Pancreas (tissue), 10 donors: ENCODE results near the gene AGO3. TPM values are rescaled to one million over a fixed set of nuclear protein-coding genes. Genes with fewer than 3 reads are reported as not detected.

Source experiments
- ATAC-seq, 4 donors: fragments of 200-7000 bp; cut with Tn5 transposase; one replicate each; pipeline versions ENCODE4 v1.8.0 to v1.9.1; 2020; ENCODE audit warnings: mild to moderate bottlenecking in 4 of 4, moderate library complexity in 4 of 4
- DNase-seq, 6 donors: peaks; one replicate each; pipeline ENCODE4 v3.0.0-alpha.2; 2020
- FAIRE-seq: peaks from 2 replicates; lab custom pipeline; 2012; peaks lifted over from hg19 to GRCh38; lab: Jason Lieb, UNC
- H3K27ac ChIP-seq, 4 donors: fragments of 200-600 bp; sonication (generic); 1 replicate in 3 of 4; 2 replicates in 1 of 4; pipeline versions ENCODE4 v1.5.0 to v1.8.0; 2020
- H3K27me3 ChIP-seq, 4 donors: fragments of 200-600 bp; one replicate each; pipeline ENCODE4 v1.8.0; 2021
- H3K36me3 ChIP-seq, 3 donors: fragments of 200-600 bp; sonication (generic) in 1 of 3; one replicate each; pipeline versions ENCODE4 v1.5.0 to v1.8.0; 2020 to 2021
- H3K4me1 ChIP-seq, 3 donors: fragments of 200-600 bp; one replicate each; pipeline ENCODE4 v1.8.0; 2021
- H3K4me3 ChIP-seq, 4 donors: fragments of 200-600 bp; sonication (generic) in 2 of 4; one replicate each; pipeline versions ENCODE4 v1.5.0 to v1.8.0; 2020 to 2021
- H3K9me3 ChIP-seq, 4 donors: fragments of 200-600 bp; one replicate each; pipeline ENCODE4 v1.8.0; 2021
- WGBS, 2 donors: extraction: QIAGEN DNeasy Blood & Tissue Kit; methylation state at CpG; one replicate each; pipeline ENCODE4 v1.1.7; 2013; 5-methylcytosine and 5-hydroxymethylcytosine counted together
- intact Hi-C, 3 donors: fragments of 100-400 bp; cut with DNase I; formaldehyde crosslinking; loops; one replicate each; pipeline versions ENCODE4 v1.11.1 to v1.14.2; 2022
- polyA plus RNA-seq, 2 donors: library from polyadenylated mRNA; stranded (reverse); fragments of 200-250 nt; gene quantifications; one replicate each; pipeline ENCODE4 v1.2.3, GENCODE V29; 2013
- total RNA-seq, 6 donors: library from RNA; stranded (reverse); fragmentation: NEBNext Ultra II Directional in 4 of 6; extraction: Animal tissue kit (Norgen Biotek cat#: 25700) in 4 of 6; gene quantifications; one replicate each; pipeline versions ENCODE4 v1.2.1 to v1.2.4, GENCODE V29; 2021 to 2023
- TF ChIP-seq, protein P1 (sequence below), 4 donors: fragments of 200-600 bp; sonication (generic) in 3 of 4; IDR thresholded peaks; one replicate each; pipeline versions ENCODE4 v1.5.0 to v1.8.0; 2021; ENCODE audit warnings: antibody characterized with exemption in 4 of 4
- donor health status: healthy with polysubstance abuse.
- donor health status: DM: no; HTN: no; CAD: no; lungs with moderate emphysema.
- donor health status: DM: no; HTN: no; CAD: no.
- donor health status: control.
- donor health status: control.
- donor health status: Bipolar disorder and iron deficiency.
- donor health status: DM: yes; HTN: yes; CAD: no.
- donor health status: DM: no; HTN: no; CAD: no.
- donor health status: DM: no; HTN: no; CAD: no.
- donor health status: DM: yes; HTN: yes; CAD: no.

AGO3 gene
- total and polyA plus RNA-seq, 8 donors = 2.2 to 16.6 (median 9.5) TPM

DNA sequence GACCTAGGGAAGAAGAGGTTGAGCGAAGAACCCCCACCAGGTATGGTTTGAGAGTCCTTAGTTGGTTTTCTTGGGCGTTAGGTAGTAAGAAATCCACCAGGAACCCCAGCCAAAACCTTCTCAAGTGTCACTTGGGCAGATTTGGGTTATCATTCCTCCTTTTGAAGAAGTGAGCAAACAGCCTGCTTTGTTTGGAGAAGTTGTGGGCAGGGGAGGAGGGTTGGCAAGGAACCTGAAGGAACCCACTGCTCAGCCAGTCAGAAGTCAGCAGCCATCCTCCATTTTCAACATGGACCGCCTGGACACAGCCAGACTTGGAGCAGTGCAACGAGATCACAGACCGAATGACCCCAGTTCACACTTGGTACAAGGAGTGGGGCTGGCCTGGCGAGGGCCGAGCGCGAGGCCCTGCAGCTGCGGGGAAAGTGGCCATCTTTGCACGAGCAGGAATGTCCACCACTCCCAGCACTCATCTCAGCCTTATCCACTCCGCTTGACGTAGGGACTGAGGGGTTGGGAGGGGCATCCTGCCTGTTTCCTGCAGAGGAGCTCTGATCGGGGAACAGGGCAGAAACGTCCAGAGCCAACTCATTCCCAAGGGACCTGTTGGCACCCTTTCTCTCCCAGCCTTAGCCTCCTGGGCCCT, 165.0 kb downstream of the AGO3 start:
- Histone ChIP-seq H3K4me1 (no peaks in the 10 kb centered on the region), H3K27me3 (no peaks in the 10 kb centered on the region), H3K27ac (no peak overlapping the region), H3K9me3 (no peaks in the 10 kb centered on the region), H3K36me3 (peaks cover 0 to 13% (median 6%) of the 10 kb centered on the region in 3 donors), H3K4me3 (no peak overlapping the region)
- intact Hi-C loops = loop anchor here in 2 of 3 donors (5.0 to 10.0 kb wide), 6 partner anchors 89 to 329 kb away; no protein-coding TSS in a partner anchor
- 75 to 77% methylated on average over 15 of the region's 15 CpGs for WGBS, 2 donors
- no peak for FAIRE-seq
- TF ChIP-seq, protein P1, sequence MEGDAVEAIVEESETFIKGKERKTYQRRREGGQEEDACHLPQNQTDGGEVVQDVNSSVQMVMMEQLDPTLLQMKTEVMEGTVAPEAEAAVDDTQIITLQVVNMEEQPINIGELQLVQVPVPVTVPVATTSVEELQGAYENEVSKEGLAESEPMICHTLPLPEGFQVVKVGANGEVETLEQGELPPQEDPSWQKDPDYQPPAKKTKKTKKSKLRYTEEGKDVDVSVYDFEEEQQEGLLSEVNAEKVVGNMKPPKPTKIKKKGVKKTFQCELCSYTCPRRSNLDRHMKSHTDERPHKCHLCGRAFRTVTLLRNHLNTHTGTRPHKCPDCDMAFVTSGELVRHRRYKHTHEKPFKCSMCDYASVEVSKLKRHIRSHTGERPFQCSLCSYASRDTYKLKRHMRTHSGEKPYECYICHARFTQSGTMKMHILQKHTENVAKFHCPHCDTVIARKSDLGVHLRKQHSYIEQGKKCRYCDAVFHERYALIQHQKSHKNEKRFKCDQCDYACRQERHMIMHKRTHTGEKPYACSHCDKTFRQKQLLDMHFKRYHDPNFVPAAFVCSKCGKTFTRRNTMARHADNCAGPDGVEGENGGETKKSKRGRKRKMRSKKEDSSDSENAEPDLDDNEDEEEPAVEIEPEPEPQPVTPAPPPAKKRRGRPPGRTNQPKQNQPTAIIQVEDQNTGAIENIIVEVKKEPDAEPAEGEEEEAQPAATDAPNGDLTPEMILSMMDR (IDR thresholded peaks at IDR 0.05) = no peak
- DNase-seq = peak in 1 of 6 donors; percentile 26
- no peak for ATAC-seq

GRCh38 chr1:36096500-36097432, 165.9 kb downstream of the AGO3 start:
- no peaks in the 10 kb centered on the region for H3K4me1 ChIP-seq
- no peak overlapping the region for H3K4me3 ChIP-seq
- no peaks in the 10 kb centered on the region for H3K9me3 ChIP-seq
- peak in 1 of 6 donors; percentile 53 for DNase-seq
- TF ChIP-seq, protein P1 (IDR thresholded peaks at IDR 0.05) = no peak
- FAIRE-seq = no peak
- WGBS, 2 donors = 69 to 75% methylated on average over 16 of the region's 16 CpGs
- H3K36me3 ChIP-seq = peaks cover 0 to 12% (median 4%) of the 10 kb centered on the region in 3 donors
- no peak overlapping the region for H3K27ac ChIP-seq
- intact Hi-C loops = loop anchor here in 2 of 3 donors (5.0 to 10.0 kb wide), 6 partner anchors 88 to 328 kb away; no protein-coding TSS in a partner anchor
- H3K27me3 ChIP-seq = no peaks in the 10 kb centered on the region
- no peak for ATAC-seq

DNA sequence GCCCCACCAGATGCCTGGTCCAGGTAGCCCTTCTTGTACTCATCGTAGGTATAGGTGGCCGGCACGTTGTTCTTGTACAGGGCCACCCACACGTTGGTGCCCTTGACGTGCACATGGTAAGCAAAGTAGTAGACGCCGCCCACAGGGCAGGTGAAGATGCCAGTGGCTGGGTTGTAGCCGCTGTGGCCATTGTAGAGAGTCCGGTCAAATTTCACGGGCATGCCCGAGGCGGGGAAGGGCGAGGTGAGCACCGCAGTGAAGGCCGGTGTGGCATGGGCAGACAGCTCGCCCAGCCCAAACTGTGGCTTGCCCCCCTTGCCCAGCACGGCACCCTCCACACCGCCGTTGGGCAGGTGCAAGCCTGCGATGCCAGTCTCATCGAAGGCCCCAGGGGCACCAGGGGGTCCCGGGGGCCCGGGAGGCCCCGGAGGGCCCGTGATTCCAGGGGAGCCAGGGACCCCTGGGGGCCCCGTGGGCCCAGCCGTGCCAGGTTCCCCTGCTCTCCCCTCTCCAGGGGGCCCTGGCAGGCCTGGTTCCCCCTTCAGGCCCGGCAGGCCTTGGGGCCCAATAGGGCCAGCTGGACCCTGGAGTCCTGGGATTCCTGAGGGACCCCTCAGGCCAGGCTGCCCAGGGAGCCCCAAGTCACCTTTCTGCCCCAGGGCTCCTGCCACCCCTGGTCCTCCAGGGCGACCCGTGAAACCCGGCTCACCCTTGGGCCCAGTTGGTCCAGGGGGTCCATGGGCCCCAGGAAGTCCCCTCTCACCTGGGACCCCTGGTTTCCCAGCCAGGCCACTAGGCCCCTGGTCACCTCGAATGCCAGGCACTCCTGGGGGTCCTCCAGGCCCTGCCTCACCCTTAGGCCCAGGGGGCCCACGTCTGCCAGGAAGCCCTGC, 167.0 kb downstream of the AGO3 start:
- WGBS, 2 donors = 84 to 88% methylated on average over 27 to 33 of the region's 33 CpGs
- Histone ChIP-seq H3K4me3 (no peak overlapping the region), H3K36me3 (peaks cover 0 to 4% (median 0%) of the 10 kb centered on the region in 3 donors), H3K27me3 (no peaks in the 10 kb centered on the region), H3K27ac (no peak overlapping the region), H3K4me1 (no peaks in the 10 kb centered on the region), H3K9me3 (no peaks in the 10 kb centered on the region)
- ATAC-seq = no peak
- TF ChIP-seq, protein P1 (IDR thresholded peaks at IDR 0.05) = no peak
- DNase-seq = peak in 1 of 6 donors; percentile 76
- no peak for FAIRE-seq
- intact Hi-C loops = loop anchor here in 2 of 3 donors (5.0 to 10.0 kb wide), 6 partner anchors 87 to 327 kb away; no protein-coding TSS in a partner anchor

DNA sequence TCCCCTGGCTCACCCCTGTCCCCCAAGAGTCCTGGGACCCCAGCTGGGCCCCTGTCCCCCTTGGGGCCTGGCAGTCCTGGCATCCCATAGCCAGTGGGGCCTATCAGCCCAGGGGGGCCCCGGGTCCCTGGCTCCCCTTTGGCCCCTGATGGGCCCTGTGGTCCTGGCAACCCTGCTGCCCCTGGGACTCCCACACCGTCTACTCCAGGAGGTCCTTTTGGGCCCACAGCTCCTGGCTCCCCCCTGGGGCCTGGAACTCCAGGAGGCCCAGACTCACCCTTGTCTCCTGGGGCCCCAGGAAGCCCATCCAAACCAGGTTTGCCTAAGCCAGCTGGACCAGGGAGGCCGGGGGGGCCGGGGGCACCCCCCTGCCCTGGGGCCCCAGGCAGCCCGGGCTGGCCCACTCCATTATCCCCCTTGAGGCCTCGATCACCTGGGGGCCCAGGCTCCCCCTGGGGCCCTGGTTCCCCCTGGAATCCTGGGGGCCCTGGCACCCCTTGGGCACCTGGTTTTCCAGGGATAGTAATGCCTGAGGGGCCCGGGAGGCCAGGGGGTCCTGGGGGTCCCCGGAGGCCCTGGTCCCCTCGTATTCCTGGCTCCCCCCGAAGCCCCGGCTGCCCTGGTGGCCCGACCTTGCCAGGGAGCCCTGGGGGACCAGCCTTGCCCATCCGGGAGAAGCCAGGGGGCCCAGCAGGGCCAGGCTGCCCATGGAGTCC, 167.9 kb downstream of the AGO3 start:
- peaks cover 0 to 2% (median 0%) of the 10 kb centered on the region in 3 donors for H3K36me3 ChIP-seq
- intact Hi-C loops = loop anchor here in 2 of 3 donors (5.0 to 10.0 kb wide), 6 partner anchors 86 to 326 kb away; no protein-coding TSS in a partner anchor
- no peaks in the 10 kb centered on the region for H3K27me3 ChIP-seq
- no peak for FAIRE-seq
- TF ChIP-seq, protein P1 (IDR thresholded peaks at IDR 0.05) = no peak
- WGBS, 2 donors = 57 to 76% methylated on average over 13 of the region's 13 CpGs
- no peak overlapping the region for H3K4me3 ChIP-seq
- H3K27ac ChIP-seq = no peak overlapping the region
- no peaks in the 10 kb centered on the region for H3K4me1 ChIP-seq
- DNase-seq = peak in 1 of 6 donors; percentile 75
- no peaks in the 10 kb centered on the region for H3K9me3 ChIP-seq
- no peak for ATAC-seq
